NCI-H2196 treated with DMSO at 0.1 percent for 48 hours (cell line): ENCODE measurements around the gene FIP1L1.
"Not testable (repeated sequence)": the region's sequence is repeated elsewhere in the genome, so short reads cannot be mapped to it uniquely, and the experiment has no call there.

Experiments
- DNase-seq: peaks from one replicate; lab custom pipeline; 2025; ENCODE audit not compliant: unreplicated experiment; lab: John Stamatoyannopoulos, UW

The FIP1L1 gene

GRCh38 chr4:53374777-53375258 lies 2.6 kb upstream of the FIP1L1 start:
- DNase-seq = no peak

- no peak for DNase-seq
These were observed 541 bp upstream of the FIP1L1 start for GRCh38 chr4:53376900-53377299.

GRCh38 chr4:53378171-53378482 lies 686 bp downstream of the FIP1L1 start:
- DNase-seq = no peak

- DNase-seq = no peak
These were observed 2.8 kb downstream of the FIP1L1 start for GRCh38 chr4:53380221-53380620.

GRCh38 chr4:53409479-53409878 lies 32.0 kb downstream of the FIP1L1 start:
- DNase-seq = not testable (repeated sequence)

- no peak for DNase-seq
These were observed 41.8 kb downstream of the FIP1L1 start for GRCh38 chr4:53419208-53419607.

GRCh38 chr4:53421791-53422190 lies 44.4 kb downstream of the FIP1L1 start:
- DNase-seq = no peak

- no peak for DNase-seq
These were observed 44.9 kb downstream of the FIP1L1 start for GRCh38 chr4:53422367-53422766.

- no peak for DNase-seq
These were observed 46.8 kb downstream of the FIP1L1 start for GRCh38 chr4:53424280-53424679.

GRCh38 chr4:53427366-53427765 lies 49.9 kb downstream of the FIP1L1 start:
- no peak for DNase-seq

- DNase-seq = no peak
These were observed 53.6 kb downstream of the FIP1L1 start for GRCh38 chr4:53431052-53431451.

GRCh38 chr4:53432528-53433424 lies 55.3 kb downstream of the FIP1L1 start:
- no peak for DNase-seq

- no peak for DNase-seq
These were observed 58.8 kb downstream of the FIP1L1 start for GRCh38 chr4:53436251-53436650.

GRCh38 chr4:53441564-53441963 lies 64.1 kb downstream of the FIP1L1 start:
- no peak for DNase-seq

GRCh38 chr4:53444954-53445353 lies 67.5 kb downstream of the FIP1L1 start:
- DNase-seq = no peak

- DNase-seq = no peak
These were observed 73.3 kb downstream of the FIP1L1 start for GRCh38 chr4:53450773-53451172.

GRCh38 chr4:53453385-53453784 lies 75.9 kb downstream of the FIP1L1 start:
- DNase-seq = no peak

- no peak for DNase-seq
These were observed 78.3 kb downstream of the FIP1L1 start for GRCh38 chr4:53455766-53456165.

- no peak for DNase-seq
These were observed 78.7 kb downstream of the FIP1L1 start for GRCh38 chr4:53456178-53456577.

- DNase-seq = no peak
These were observed 82.1 kb downstream of the FIP1L1 start for GRCh38 chr4:53459548-53459947.

- DNase-seq = no peak
These were observed 83.8 kb downstream of the FIP1L1 start for GRCh38 chr4:53461244-53461643.

GRCh38 chr4:53463340-53463739 lies 85.9 kb downstream of the FIP1L1 start:
- DNase-seq = no peak

GRCh38 chr4:53465281-53465680 lies 87.8 kb downstream of the FIP1L1 start:
- no peak for DNase-seq
